HepG2 (cell line): Measurements from ENCODE around the gene SETD7. TPM values are rescaled to one million over a fixed set of nuclear protein-coding genes. Genes with fewer than 3 reads are reported as not detected.

ENCODE experiments used
- ATF7 ChIP-seq, 2 experiments: fragments of 450-650 bp in 1 of 2; sonication (generic) in 1 of 2; formaldehyde crosslinking in 1 of 2; IDR thresholded peaks; 2 replicates each; pipeline versions ENCODE4 v1.4.0 to v1.6.1; 2016 to 2020; ENCODE audit warnings: antibody characterized with exemption in 1 of 2, mild to moderate bottlenecking in 1 of 2, missing genetic modification reagents in 1 of 2
- BHLHE40 ChIP-seq: IDR thresholded peaks from 2 replicates; pipeline ENCODE4 v1.6.1; 2011; ENCODE audit warnings: low read length, improper control_type of control experiment
- CREB1 ChIP-seq, 2 experiments: fragments of 450-650 bp in 1 of 2; IDR thresholded peaks; 2 replicates each; pipeline ENCODE4 v1.6.1; 2016 to 2017; ENCODE audit warnings: control low read depth in 1 of 2, mild to moderate bottlenecking in 1 of 2, missing compliant biosample characterization in 1 of 2, missing genetic modification characterization in 1 of 2
- E2F5 ChIP-seq: sonication (generic); formaldehyde crosslinking; conservative IDR thresholded peaks from 2 replicates; pipeline ENCODE4 v1.4.0; 2020; ENCODE audit warnings: missing genetic modification reagents
- ELF3 ChIP-seq: IDR thresholded peaks from 2 replicates; pipeline ENCODE4 v1.6.1; 2016; ENCODE audit warnings: missing genetic modification reagents, missing compliant biosample characterization
- HNRNPH1 ChIP-seq: fragments of 200-400 bp; formaldehyde crosslinking; optimal IDR thresholded peaks from 2 replicates; pipeline ENCODE3; 2017; ENCODE audit warnings: mild to moderate bottlenecking, low read depth, low read length
- KAT8 ChIP-seq: IDR thresholded peaks from 2 replicates; pipeline ENCODE4 v1.6.1; 2016; ENCODE audit warnings: missing genetic modification reagents, missing compliant biosample characterization
- PITX1 ChIP-seq: sonication (generic); formaldehyde crosslinking; IDR thresholded peaks from 2 replicates; pipeline ENCODE4 v1.5.1; 2020; ENCODE audit warnings: mild to moderate bottlenecking, missing genetic modification reagents
- RXRA ChIP-seq: sonication (generic); formaldehyde crosslinking; IDR thresholded peaks from 2 replicates; pipeline ENCODE4 v1.5.1; 2020; ENCODE audit warnings: missing genetic modification reagents
- TBL1XR1 ChIP-seq: fragments of 150-350 bp; IDR thresholded peaks from 2 replicates; pipeline ENCODE4 v1.6.1; 2014; ENCODE audit warnings: borderline replicate concordance, low read length; ENCODE audit not compliant: partially characterized antibody
- TFDP2 ChIP-seq: sonication (generic); formaldehyde crosslinking; IDR thresholded peaks from 2 replicates; pipeline ENCODE4 v1.4.0; 2020; ENCODE audit warnings: missing genetic modification reagents
- TOPORS ChIP-seq: sonication (generic); formaldehyde crosslinking; IDR thresholded peaks from 2 replicates; pipeline ENCODE4 v1.8.0; 2023; ENCODE audit warnings: mild to moderate bottlenecking, missing genetic modification reagents
- XBP1 ChIP-seq: sonication (generic); formaldehyde crosslinking; IDR thresholded peaks from 2 replicates; pipeline ENCODE4 v1.5.0; 2020; ENCODE audit warnings: missing genetic modification reagents
- ZC3H13 ChIP-seq: sonication (generic); formaldehyde crosslinking; IDR thresholded peaks from 2 replicates; pipeline ENCODE4 v1.8.1; 2023; ENCODE audit warnings: mild to moderate bottlenecking, missing genetic modification reagents, moderate library complexity
- ZNF235 ChIP-seq: sonication (generic); formaldehyde crosslinking; IDR thresholded peaks from 2 replicates; pipeline ENCODE4 v1.8.1; 2023; ENCODE audit warnings: mild to moderate bottlenecking, missing genetic modification reagents, borderline replicate concordance
- ZNF451 ChIP-seq: sonication (generic); formaldehyde crosslinking; IDR thresholded peaks from 2 replicates; pipeline ENCODE4 v1.5.0; 2020; ENCODE audit warnings: mild to moderate bottlenecking, missing genetic modification reagents
- ZNF468 ChIP-seq: sonication (generic); formaldehyde crosslinking; IDR thresholded peaks from 2 replicates; pipeline ENCODE4 v1.8.0; 2022; ENCODE audit warnings: mild to moderate bottlenecking, moderate library complexity, missing genetic modification reagents
- ZNF615 ChIP-seq: sonication (generic); formaldehyde crosslinking; IDR thresholded peaks from 2 replicates; pipeline ENCODE4 v1.5.0; 2020; ENCODE audit warnings: mild to moderate bottlenecking, missing genetic modification reagents, borderline replicate concordance
- ZNF766 ChIP-seq: sonication (generic); formaldehyde crosslinking; IDR thresholded peaks from 2 replicates; pipeline ENCODE4 v1.5.0; 2020; ENCODE audit warnings: missing genetic modification reagents, borderline replicate concordance
- ZNF776 ChIP-seq: sonication (generic); formaldehyde crosslinking; IDR thresholded peaks from 2 replicates; pipeline ENCODE4 v1.4.0; 2020; ENCODE audit warnings: mild to moderate bottlenecking, missing genetic modification reagents
- polyA plus RNA-seq, 8 experiments: library from polyadenylated mRNA; depleted of rRNA in 3 of 8; stranded (reverse) in 7 of 8; unstranded in 1 of 8; fragments of >200 nt; fragmentation: Illumina TruSeq in 4 of 8; extraction: Trizol in 4 of 8; gene quantifications; 2 replicates each; pipeline versions ENCODE4 v1.2.1 to v1.2.3, GENCODE V29; 2011 to 2016; ENCODE audit warnings: low read depth in 4 of 8, missing spikeins in 1 of 8, mixed read lengths in 1 of 8; ENCODE audit not compliant: insufficient read depth in 1 of 8
- total RNA-seq, 5 experiments: library from RNA; depleted of rRNA; stranded (reverse); fragments of >200 nt; fragmentation: Illumina TruSeq; extraction: Trizol; gene quantifications; 2 replicates each; pipeline ENCODE4 v1.2.3, GENCODE V29; 2016; ENCODE audit warnings: low read depth in 1 of 5
- TF ChIP-seq, protein P1 (sequence below): sonication (generic); formaldehyde crosslinking; IDR thresholded peaks from 2 replicates; pipeline ENCODE4 v1.5.0; 2020; ENCODE audit warnings: missing genetic modification reagents
- TF ChIP-seq, protein P2 (sequence below): sonication (generic); formaldehyde crosslinking; IDR thresholded peaks from 2 replicates; pipeline ENCODE4 v1.5.1; 2020; ENCODE audit warnings: missing genetic modification reagents, mild to moderate bottlenecking, borderline replicate concordance

The SETD7 gene
- total and polyA plus RNA-seq, 2 of the 13 experiments (the other 11 are each of a cell fraction or from before 2014, with no cell fraction given): 0.08 to 0.22 TPM

DNA sequence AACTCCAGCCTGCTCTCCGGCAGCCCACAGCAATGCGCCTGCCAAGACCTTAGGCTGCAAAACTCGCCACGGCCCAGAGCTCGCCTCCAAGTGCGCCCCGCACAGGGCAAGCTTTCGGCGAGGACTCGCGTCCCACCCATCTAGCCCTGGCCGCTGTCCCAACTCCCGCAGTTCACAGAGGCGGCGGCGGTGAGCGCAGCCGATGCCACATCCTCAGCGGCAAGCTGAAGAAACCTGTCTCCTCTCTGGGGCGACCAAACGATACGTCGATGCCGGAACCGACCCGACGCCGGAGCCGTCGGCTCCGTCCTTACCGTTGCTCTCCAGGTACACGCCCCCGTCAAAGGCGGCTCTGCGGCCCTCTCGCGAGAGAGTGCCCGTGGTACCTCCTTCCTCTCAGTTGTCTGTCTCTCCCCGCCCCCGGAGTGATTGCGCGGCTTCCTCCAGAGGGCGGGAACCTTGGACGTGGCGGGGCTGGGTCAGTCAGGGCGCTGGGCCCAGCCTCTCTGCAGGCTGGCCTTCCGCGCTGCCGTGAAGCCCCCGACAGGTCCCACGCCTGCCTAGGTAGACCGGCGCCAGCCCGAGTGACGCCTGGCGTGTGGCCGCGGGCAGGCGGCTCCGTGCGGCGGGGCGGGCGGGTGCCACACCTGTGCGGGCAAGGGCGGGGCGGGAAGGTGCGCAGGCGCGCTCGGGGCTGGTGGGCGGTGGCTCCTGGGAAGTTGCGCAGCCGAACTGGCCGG lies 102.5 kb downstream of the SETD7 start (continued):
- TF ChIP-seq, protein P1, sequence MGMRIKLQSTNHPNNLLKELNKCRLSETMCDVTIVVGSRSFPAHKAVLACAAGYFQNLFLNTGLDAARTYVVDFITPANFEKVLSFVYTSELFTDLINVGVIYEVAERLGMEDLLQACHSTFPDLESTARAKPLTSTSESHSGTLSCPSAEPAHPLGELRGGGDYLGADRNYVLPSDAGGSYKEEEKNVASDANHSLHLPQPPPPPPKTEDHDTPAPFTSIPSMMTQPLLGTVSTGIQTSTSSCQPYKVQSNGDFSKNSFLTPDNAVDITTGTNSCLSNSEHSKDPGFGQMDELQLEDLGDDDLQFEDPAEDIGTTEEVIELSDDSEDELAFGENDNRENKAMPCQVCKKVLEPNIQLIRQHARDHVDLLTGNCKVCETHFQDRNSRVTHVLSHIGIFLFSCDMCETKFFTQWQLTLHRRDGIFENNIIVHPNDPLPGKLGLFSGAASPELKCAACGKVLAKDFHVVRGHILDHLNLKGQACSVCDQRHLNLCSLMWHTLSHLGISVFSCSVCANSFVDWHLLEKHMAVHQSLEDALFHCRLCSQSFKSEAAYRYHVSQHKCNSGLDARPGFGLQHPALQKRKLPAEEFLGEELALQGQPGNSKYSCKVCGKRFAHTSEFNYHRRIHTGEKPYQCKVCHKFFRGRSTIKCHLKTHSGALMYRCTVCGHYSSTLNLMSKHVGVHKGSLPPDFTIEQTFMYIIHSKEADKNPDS (CRISPR knock-in tag): peak; percentile 36; the same call in 1 of the 2 replicates
- no peak for TF ChIP-seq XBP1 (CRISPR knock-in tag)
- TF ChIP-seq HNRNPH1: peak; percentile 25
- peak; percentile 55; the same call in 1 of the 2 replicates for TF ChIP-seq ZNF766
- peak; percentile 33; the same call in 1 of the 2 replicates for TF ChIP-seq ZNF776 (CRISPR knock-in tag)
- peak; percentile 94 for TF ChIP-seq TFDP2
- TF ChIP-seq CREB1 (IDR thresholded peaks at IDR 0.05): peak; percentile 53; the same call in 1 of the 2 replicates
- peak; percentile 39; the same call in 1 of the 2 replicates for TF ChIP-seq CREB1 (CRISPR knock-in tag; IDR thresholded peaks at IDR 0.05)
- TF ChIP-seq PITX1 (CRISPR knock-in tag): peak; percentile 71
- TF ChIP-seq TBL1XR1: no peak
- no peak for TF ChIP-seq BHLHE40
- 0 out of 2 replicates have a peak, but pooled peaks have one; percentile 72 for TF ChIP-seq ZNF468 (CRISPR knock-in tag)
- TF ChIP-seq E2F5 (CRISPR knock-in tag): peak; percentile 75
- no peak for TF ChIP-seq ATF7 (IDR thresholded peaks at IDR 0.05)
- TF ChIP-seq ATF7 (CRISPR knock-in tag; IDR thresholded peaks at IDR 0.05): no peak
- TF ChIP-seq ZC3H13 (CRISPR knock-in tag): 0 out of 2 replicates have a peak, but pooled peaks have one; percentile 42
- peak; percentile 45; the same call in 1 of the 2 replicates for TF ChIP-seq ZNF235 (CRISPR knock-in tag)
- TF ChIP-seq ELF3 (CRISPR knock-in tag): peak; percentile 67
- TF ChIP-seq ZNF451 (CRISPR knock-in tag): peak; percentile 38
- 0 out of 2 replicates have a peak, but pooled peaks have one; percentile 47 for TF ChIP-seq ZNF615 (CRISPR knock-in tag)
- TF ChIP-seq TOPORS: peak; percentile 81
- peak; percentile 80 for TF ChIP-seq KAT8 (CRISPR knock-in tag)
- TF ChIP-seq RXRA (CRISPR knock-in tag): peak; percentile 79; the same call in 1 of the 2 replicates
- TF ChIP-seq, protein P2, sequence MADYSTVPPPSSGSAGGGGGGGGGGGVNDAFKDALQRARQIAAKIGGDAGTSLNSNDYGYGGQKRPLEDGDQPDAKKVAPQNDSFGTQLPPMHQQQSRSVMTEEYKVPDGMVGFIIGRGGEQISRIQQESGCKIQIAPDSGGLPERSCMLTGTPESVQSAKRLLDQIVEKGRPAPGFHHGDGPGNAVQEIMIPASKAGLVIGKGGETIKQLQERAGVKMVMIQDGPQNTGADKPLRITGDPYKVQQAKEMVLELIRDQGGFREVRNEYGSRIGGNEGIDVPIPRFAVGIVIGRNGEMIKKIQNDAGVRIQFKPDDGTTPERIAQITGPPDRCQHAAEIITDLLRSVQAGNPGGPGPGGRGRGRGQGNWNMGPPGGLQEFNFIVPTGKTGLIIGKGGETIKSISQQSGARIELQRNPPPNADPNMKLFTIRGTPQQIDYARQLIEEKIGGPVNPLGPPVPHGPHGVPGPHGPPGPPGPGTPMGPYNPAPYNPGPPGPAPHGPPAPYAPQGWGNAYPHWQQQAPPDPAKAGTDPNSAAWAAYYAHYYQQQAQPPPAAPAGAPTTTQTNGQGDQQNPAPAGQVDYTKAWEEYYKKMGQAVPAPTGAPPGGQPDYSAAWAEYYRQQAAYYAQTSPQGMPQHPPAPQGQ (CRISPR knock-in tag): peak; percentile 79; the same call in 1 of the 2 replicates
